Activated CD8-positive, alpha-beta T cell treated with anti-CD3 and anti-CD28 coated beads for 36 hours (primary cell): ENCODE results near the gene SP100. TPM values are rescaled to one million over a fixed set of nuclear protein-coding genes. Genes with fewer than 3 reads are reported as not detected.
"Not testable (repeated sequence)": the region's sequence is repeated elsewhere in the genome, so short reads cannot be mapped to it uniquely, and the experiment has no call there.

Experiments
- ATAC-seq: fragments of 200-7000 bp; cut with Tn5 transposase; one replicate; pipeline ENCODE4 v1.10.0; 2021; ENCODE audit warnings: mild to moderate bottlenecking, moderate library complexity
- CTCF ChIA-PET: fragments of 350-600 bp; sonication (Branson Sonifier 250); formaldehyde crosslinking; loops from one replicate; lab custom pipeline; 2021; ENCODE audit warnings: antibody characterized with exemption; lab: Charles Lee
- POLR2A ChIA-PET: fragments of 350-600 bp; sonication (Branson Sonifier 250); formaldehyde crosslinking; loops from one replicate; lab custom pipeline; 2021; ENCODE audit warnings: antibody characterized with exemption; lab: Charles Lee
- DNase-seq: peaks from one replicate; pipeline ENCODE4 v3.0.0-alpha.2; 2020
- H3K27ac Mint-ChIP-seq: one replicate; pipeline ENCODE4 v1.8.0; 2021; ENCODE audit warnings: mild to moderate bottlenecking, mixed read lengths
- H3K27me3 Mint-ChIP-seq: one replicate; pipeline ENCODE4 v1.8.0; 2021; ENCODE audit warnings: mixed read lengths
- H3K36me3 Mint-ChIP-seq: one replicate; pipeline ENCODE4 v1.8.0; 2021; ENCODE audit warnings: low read depth, mixed read lengths
- H3K4me1 Mint-ChIP-seq: one replicate; pipeline ENCODE4 v1.8.0; 2021; ENCODE audit warnings: low read depth, mixed read lengths
- H3K4me3 Mint-ChIP-seq: one replicate; pipeline ENCODE4 v1.8.0; 2021; ENCODE audit warnings: mild to moderate bottlenecking, moderate library complexity, mixed read lengths
- H3K9me3 Mint-ChIP-seq: one replicate; pipeline ENCODE4 v1.8.0; 2021; ENCODE audit warnings: mixed read lengths
- intact Hi-C: fragments of 100-400 bp; cut with micrococcal nuclease; formaldehyde crosslinking; loops from one replicate; pipeline ENCODE4 v1.10.0; 2022
- total RNA-seq, 2 experiments: library from RNA; stranded (reverse); gene quantifications; one replicate each; pipeline ENCODE4 v1.2.3, GENCODE V29; 2021
- TF ChIP-seq, protein P1 (sequence below): fragments of 200-600 bp; IDR thresholded peaks from one replicate; pipeline ENCODE4 v1.8.0; 2022; ENCODE audit warnings: antibody characterized with exemption, mild to moderate bottlenecking

Gene SP100
- total RNA-seq, 2 experiments from 2014 or later: 108 TPM

DNA sequence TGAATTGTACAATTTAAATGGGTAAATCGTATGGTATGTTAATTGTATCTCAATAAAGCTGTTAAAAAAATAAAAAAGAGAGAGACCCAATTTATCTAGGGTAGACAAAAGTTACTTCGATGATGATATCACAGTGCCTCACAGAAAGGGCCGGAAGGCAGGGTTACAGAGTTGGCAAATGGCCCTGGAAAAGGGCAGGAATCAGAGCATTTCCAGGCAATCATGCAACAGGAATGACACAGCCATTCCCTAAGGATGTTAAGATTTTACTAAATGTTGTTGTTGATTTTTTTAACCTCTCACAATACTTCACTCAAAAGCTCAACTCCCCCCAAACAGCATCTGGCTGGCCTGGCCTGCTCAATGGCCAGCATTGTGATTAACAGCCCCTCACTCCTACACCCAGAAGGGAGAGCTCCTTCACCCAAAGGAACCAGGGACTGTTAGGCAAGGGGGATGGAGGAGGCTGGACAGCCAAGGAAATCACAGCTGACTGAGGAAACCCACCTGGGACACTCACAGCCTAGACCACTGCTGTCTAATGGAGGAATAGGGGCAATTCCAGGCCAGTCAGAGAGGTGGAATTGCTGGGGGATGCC, 7.7 kb upstream of the SP100 start:
- H3K27ac Mint-ChIP-seq: peak overlapping the region; percentile 44
- CTCF ChIA-PET: interaction anchor here (1.0 kb wide), 1 partner anchor 9 kb away, joined by 3 read pairs; no protein-coding TSS in a partner anchor

DNA sequence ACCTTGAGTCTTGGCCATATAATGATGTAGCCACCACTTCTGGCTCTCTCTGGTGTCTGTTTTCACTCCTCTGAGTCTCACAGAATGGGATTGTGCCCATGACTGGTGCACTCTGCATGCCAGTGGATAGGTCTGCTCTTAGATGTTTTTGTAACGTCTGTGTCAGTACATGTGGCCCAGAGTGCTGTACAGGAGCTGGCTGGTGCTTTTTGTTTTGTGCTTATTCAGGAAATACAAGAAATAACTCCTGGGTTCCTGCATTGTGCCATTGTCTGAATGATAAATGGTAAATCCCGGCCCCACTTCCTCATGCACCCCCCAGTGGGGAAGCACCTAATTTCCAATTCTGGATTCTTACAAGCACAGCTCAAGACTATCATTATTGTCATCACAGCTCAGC, 6.7 kb upstream of the SP100 start:
- DNase-seq, H3K9me3 Mint-ChIP-seq, CTCF ChIA-PET, intact Hi-C loops, H3K27ac Mint-ChIP-seq, H3K27me3 Mint-ChIP-seq, ATAC-seq, H3K4me3 Mint-ChIP-seq: not testable (repeated sequence)
- H3K4me1 Mint-ChIP-seq: peaks cover 44% of the 10 kb centered on the region
- H3K36me3 Mint-ChIP-seq: peaks cover 22% of the 10 kb centered on the region
- POLR2A ChIA-PET: interaction anchor here (1.5 kb wide), 1 partner anchor 26 kb away, joined by 5 read pairs; no protein-coding TSS in a partner anchor

More for the DNA sequence above, 7.7 kb upstream of the SP100 start:
- Mint-ChIP-seq H3K27me3 (no peaks in the 10 kb centered on the region), H3K36me3 (peaks cover 31% of the 10 kb centered on the region), H3K4me3 (no peak overlapping the region), H3K9me3 (no peaks in the 10 kb centered on the region), H3K4me1 (peaks cover 34% of the 10 kb centered on the region)
- intact Hi-C loops: no loop called here
- TF ChIP-seq, protein P1, sequence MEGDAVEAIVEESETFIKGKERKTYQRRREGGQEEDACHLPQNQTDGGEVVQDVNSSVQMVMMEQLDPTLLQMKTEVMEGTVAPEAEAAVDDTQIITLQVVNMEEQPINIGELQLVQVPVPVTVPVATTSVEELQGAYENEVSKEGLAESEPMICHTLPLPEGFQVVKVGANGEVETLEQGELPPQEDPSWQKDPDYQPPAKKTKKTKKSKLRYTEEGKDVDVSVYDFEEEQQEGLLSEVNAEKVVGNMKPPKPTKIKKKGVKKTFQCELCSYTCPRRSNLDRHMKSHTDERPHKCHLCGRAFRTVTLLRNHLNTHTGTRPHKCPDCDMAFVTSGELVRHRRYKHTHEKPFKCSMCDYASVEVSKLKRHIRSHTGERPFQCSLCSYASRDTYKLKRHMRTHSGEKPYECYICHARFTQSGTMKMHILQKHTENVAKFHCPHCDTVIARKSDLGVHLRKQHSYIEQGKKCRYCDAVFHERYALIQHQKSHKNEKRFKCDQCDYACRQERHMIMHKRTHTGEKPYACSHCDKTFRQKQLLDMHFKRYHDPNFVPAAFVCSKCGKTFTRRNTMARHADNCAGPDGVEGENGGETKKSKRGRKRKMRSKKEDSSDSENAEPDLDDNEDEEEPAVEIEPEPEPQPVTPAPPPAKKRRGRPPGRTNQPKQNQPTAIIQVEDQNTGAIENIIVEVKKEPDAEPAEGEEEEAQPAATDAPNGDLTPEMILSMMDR: no peak
- DNase-seq (no peak), ATAC-seq (no peak)
- POLR2A ChIA-PET: interaction anchor here (1.1 kb wide), 1 partner anchor 15 kb away, joined by 3 read pairs; no protein-coding TSS in a partner anchor

DNA sequence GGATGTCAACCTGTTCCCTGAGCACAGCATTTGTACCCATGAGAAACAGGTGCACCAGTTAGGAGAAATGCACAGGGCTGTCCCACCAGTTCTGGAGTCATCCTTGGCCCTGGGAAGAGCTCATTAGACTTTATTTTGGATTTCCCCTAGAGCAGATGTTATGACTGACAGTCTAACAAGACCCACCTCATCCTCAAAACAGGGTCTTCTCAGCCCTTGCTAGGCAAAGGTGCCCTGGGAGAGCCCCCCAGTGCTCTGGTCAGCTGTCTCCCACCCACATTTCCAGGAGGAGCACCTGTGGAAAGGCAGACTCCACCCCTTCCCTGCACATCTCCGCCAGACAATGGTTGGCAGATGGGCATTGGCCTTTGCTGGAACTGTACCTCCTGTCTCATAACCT, 5.7 kb upstream of the SP100 start:
- ChIA-PET POLR2A (interaction anchor here (1.4 to 1.5 kb wide), 2 partner anchors 27 to 84 kb away, joined by 4 to 5 read pairs; partner anchors contain the start of gene SP140L), CTCF (no interaction called here)
- ATAC-seq (no peak), DNase-seq (no peak)
- Mint-ChIP-seq H3K36me3 (peaks cover 22% of the 10 kb centered on the region), H3K4me1 (peaks cover 53% of the 10 kb centered on the region), H3K9me3 (no peaks in the 10 kb centered on the region), H3K27ac (no peak overlapping the region), H3K4me3 (no peak overlapping the region), H3K27me3 (no peaks in the 10 kb centered on the region)
- intact Hi-C loops: loop anchor here (10.0 kb wide), 1 partner anchor 85 kb away; the partner anchor contains the start of gene SP140L
- TF ChIP-seq, protein P1: no peak

DNA sequence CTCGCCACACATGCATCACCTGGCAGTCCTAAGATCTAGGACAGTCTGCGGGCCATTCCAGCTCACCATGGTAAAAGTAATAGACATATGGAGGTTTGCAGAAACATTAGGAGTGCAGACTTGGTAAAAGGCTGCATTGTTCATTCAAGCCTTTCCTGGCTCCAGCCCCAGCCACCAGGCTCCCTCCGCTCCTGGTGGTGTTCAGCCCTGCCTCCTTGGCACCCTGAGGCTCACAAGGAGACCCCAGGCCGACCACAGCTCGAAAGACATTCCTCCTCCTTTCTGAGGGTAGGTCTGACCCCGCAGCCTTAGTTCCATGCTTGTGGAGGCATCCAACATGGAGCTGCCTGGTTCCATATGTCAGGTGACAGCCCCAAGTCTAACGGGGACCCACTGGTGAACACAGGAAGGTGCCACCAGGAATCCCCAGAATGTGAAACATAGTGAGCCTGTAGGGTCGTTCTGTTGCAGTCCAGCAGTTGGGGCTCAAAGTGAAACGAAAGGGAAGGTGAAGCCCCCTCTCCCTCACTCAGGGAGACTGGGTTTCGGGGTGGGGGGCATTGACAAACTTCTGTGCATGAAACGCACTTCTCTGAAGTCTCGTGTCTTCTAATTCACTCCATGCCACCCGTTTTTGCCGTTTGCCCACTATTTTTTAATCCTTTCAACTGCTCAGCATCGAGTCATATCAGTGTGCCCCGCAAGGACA, 5.0 kb upstream of the SP100 start:
- no peaks in the 10 kb centered on the region for H3K27me3 Mint-ChIP-seq
- DNase-seq (peak; percentile 26), ATAC-seq (no peak)
- peaks cover 15% of the 10 kb centered on the region for H3K36me3 Mint-ChIP-seq
- H3K9me3 Mint-ChIP-seq: no peaks in the 10 kb centered on the region
- TF ChIP-seq, protein P1: no peak
- peaks cover 54% of the 10 kb centered on the region for H3K4me1 Mint-ChIP-seq
- POLR2A ChIA-PET: interaction anchor here (0.8 to 2.0 kb wide), 7 partner anchors 24 to 191 kb away, joined by 3 to 5 read pairs (median 4); partner anchors contain the start of genes SP110, SP140 and SP140L
- peak overlapping the region; percentile 96 for H3K27ac Mint-ChIP-seq
- intact Hi-C loops: loop anchor here (10.0 kb wide), 1 partner anchor 86 kb away; the partner anchor contains the start of gene SP140L
- peak overlapping the region; percentile 94 for H3K4me3 Mint-ChIP-seq
- CTCF ChIA-PET: no interaction called here

DNA sequence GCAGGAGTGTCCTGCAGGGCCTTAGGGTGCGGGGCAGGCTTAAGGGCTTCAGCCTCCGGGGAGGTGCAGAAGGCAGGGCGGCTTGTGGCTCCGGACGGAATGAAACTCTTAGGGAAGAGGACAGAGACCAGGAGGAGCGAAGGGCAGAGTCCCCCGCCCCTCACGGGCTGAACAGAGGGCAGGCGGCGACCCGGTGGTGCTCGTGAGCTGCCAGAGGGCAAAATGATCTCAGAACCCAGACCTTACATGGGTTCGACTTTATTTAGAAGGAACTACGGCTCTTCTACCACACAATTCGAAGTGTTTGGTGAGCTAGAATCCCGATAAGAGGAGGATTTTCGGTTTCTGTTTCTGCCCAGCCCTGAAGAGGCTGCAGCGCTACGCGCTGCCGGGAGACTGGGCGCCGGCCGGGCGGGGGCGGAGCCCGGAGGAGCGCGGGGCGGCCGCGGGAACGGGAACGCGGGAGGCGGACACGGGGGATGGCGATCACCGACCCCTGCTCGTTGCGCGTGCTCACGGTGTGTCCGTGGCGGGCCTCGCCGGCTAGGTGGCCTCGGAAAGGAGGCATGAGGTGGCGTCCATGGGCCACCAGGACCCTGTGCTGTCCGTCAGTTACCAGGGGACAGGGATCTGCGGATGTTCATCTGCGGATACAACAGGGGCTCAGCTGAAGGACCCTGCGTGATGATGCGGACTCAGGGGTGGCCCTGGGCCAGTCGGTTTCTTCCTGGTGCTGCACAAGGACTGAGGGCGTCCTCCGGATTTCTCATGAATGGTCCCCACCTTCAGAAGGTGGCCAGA, 4.2 kb upstream of the SP100 start:
- H3K4me3 Mint-ChIP-seq: peak overlapping the region; percentile 94
- DNase-seq (peak; percentile 59), ATAC-seq (peak; percentile 60)
- H3K9me3 Mint-ChIP-seq: no peaks in the 10 kb centered on the region
- CTCF ChIA-PET: interaction anchor here (1.9 kb wide), 1 partner anchor 35 kb away, joined by 4 read pairs; no protein-coding TSS in a partner anchor
- POLR2A ChIA-PET: interaction anchor here (0.8 to 2.0 kb wide), 7 partner anchors 19 to 192 kb away, joined by 3 to 5 read pairs (median 4); partner anchors contain the start of genes SP110, SP140 and SP140L
- H3K36me3 Mint-ChIP-seq: peaks cover 11% of the 10 kb centered on the region
- no peaks in the 10 kb centered on the region for H3K27me3 Mint-ChIP-seq
- peaks cover 54% of the 10 kb centered on the region for H3K4me1 Mint-ChIP-seq
- TF ChIP-seq, protein P1: no peak
- peak overlapping the region; percentile 96 for H3K27ac Mint-ChIP-seq
- intact Hi-C loops: loop anchor here (10.0 kb wide), 1 partner anchor 87 kb away; the partner anchor contains the start of gene SP140L
